Measurements from ENCODE around the gene TESK2. TPM values are rescaled to one million over a fixed set of nuclear protein-coding genes. Genes with fewer than 3 reads are reported as not detected.

Gene TESK2
- total and polyA plus RNA-seq, 7 donors: 4.3 to 9.2 (median 7.1) TPM

- no peaks in the 10 kb centered on the region for H3K36me3 ChIP-seq
- no peak for DNase-seq
- intact Hi-C loops (cut with DNase I): no loop called here
- H3K9me3 ChIP-seq: no peaks in the 10 kb centered on the region
- H3K27me3 ChIP-seq: no peaks in the 10 kb centered on the region
- no peaks in the 10 kb centered on the region for H3K4me1 ChIP-seq
- TF ChIP-seq POLR2A (IDR thresholded peaks at IDR 0.05): no peak
- TF ChIP-seq EP300 (IDR thresholded peaks at IDR 0.05): no peak
- no peak for TF ChIP-seq POLR2AphosphoS5 (IDR thresholded peaks at IDR 0.05)
- no peak for TF ChIP-seq CTCF (IDR thresholded peaks at IDR 0.05)
- no peak overlapping the region for H3K27ac ChIP-seq
- no peak overlapping the region for H3K4me3 ChIP-seq
- 79 to 80% methylated on average over 6 of the region's 6 CpGs for WGBS, 2 donors
Observed at GRCh38 chr1:45414746-45415145, 76.2 kb downstream of the TESK2 start.

GRCh38 chr1:45412899-45413298 is 78.1 kb downstream of the TESK2 start:
- 67 to 91% methylated on average over 2 of the region's 2 CpGs for WGBS, 2 donors
- no peak for DNase-seq
- Histone ChIP-seq H3K4me3 (no peak overlapping the region), H3K9me3 (no peaks in the 10 kb centered on the region), H3K27ac (no peak overlapping the region), H3K27me3 (no peaks in the 10 kb centered on the region), H3K4me1 (no peaks in the 10 kb centered on the region), H3K36me3 (no peaks in the 10 kb centered on the region)
- TF ChIP-seq POLR2A (IDR thresholded peaks at IDR 0.05): no peak
- no peak for TF ChIP-seq EP300 (IDR thresholded peaks at IDR 0.05)
- TF ChIP-seq CTCF (IDR thresholded peaks at IDR 0.05): no peak
- TF ChIP-seq POLR2AphosphoS5 (IDR thresholded peaks at IDR 0.05): no peak
- intact Hi-C loops (cut with DNase I): no loop called here

GRCh38 chr1:45411510-45411899 is 79.5 kb downstream of the TESK2 start:
- WGBS, 2 donors: 73 to 78% methylated on average over 3 of the region's 3 CpGs
- H3K4me3 ChIP-seq: no peak overlapping the region
- no peak overlapping the region for H3K27ac ChIP-seq
- H3K4me1 ChIP-seq: no peaks in the 10 kb centered on the region
- intact Hi-C loops (cut with DNase I): no loop called here
- no peaks in the 10 kb centered on the region for H3K27me3 ChIP-seq
- no peak for DNase-seq
- H3K36me3 ChIP-seq: no peaks in the 10 kb centered on the region
- H3K9me3 ChIP-seq: no peaks in the 10 kb centered on the region
- TF ChIP-seq EP300 (IDR thresholded peaks at IDR 0.05) (no peak), CTCF (IDR thresholded peaks at IDR 0.05) (no peak), POLR2A (IDR thresholded peaks at IDR 0.05) (no peak), POLR2AphosphoS5 (IDR thresholded peaks at IDR 0.05) (no peak)

GRCh38 chr1:45410850-45411509 is 80.0 kb downstream of the TESK2 start:
- 81 to 83% methylated on average over 6 of the region's 6 CpGs for WGBS, 2 donors
- intact Hi-C loops (cut with DNase I): no loop called here
- TF ChIP-seq CTCF (IDR thresholded peaks at IDR 0.05) (no peak), EP300 (IDR thresholded peaks at IDR 0.05) (no peak), POLR2A (IDR thresholded peaks at IDR 0.05) (no peak), POLR2AphosphoS5 (IDR thresholded peaks at IDR 0.05) (no peak)

GRCh38 chr1:45409276-45409675 is 81.7 kb downstream of the TESK2 start:
- Histone ChIP-seq H3K27me3 (no peaks in the 10 kb centered on the region), H3K36me3 (no peaks in the 10 kb centered on the region), H3K4me3 (no peak overlapping the region), H3K9me3 (no peaks in the 10 kb centered on the region), H3K27ac (no peak overlapping the region), H3K4me1 (no peaks in the 10 kb centered on the region)
- intact Hi-C loops (cut with DNase I): no loop called here
- 60 to 91% methylated on average over 1 of the region's 1 CpG for WGBS, 2 donors
- DNase-seq: no peak
- TF ChIP-seq EP300 (IDR thresholded peaks at IDR 0.05) (no peak), POLR2AphosphoS5 (IDR thresholded peaks at IDR 0.05) (no peak), CTCF (IDR thresholded peaks at IDR 0.05) (no peak), POLR2A (IDR thresholded peaks at IDR 0.05) (no peak)

More at GRCh38 chr1:45410850-45411509, 80.0 kb downstream of the TESK2 start:
- H3K36me3 ChIP-seq: no peaks in the 10 kb centered on the region
- H3K9me3 ChIP-seq: no peaks in the 10 kb centered on the region
- H3K4me3 ChIP-seq: no peak overlapping the region
- H3K27me3 ChIP-seq: no peaks in the 10 kb centered on the region
- DNase-seq: no peak
- H3K27ac ChIP-seq: no peak overlapping the region
- H3K4me1 ChIP-seq: no peaks in the 10 kb centered on the region

Data from sigmoid colon (tissue), 7 donors.